HG03439 (cell line): ENCODE results near the gene SENP7.
A peak's percentile ranks its signal among the peaks of the same experiment; 100 is the strongest.
"Not testable (repeated sequence)": the region's sequence is repeated elsewhere in the genome, so short reads cannot be mapped to it uniquely, and the experiment has no call there.

ENCODE experiments used
- ATAC-seq: cut with Tn5 transposase; IDR thresholded peaks from one replicate; pipeline ENCODE4 v1.9.1; 2021; ENCODE audit warnings: mild to moderate bottlenecking, moderate library complexity; ENCODE audit not compliant: unreplicated experiment

The SENP7 gene

GRCh38 chr3:101464235-101464634, 48.8 kb downstream of the SENP7 start:
- ATAC-seq = no peak

GRCh38 chr3:101461451-101461850, 51.6 kb downstream of the SENP7 start:
- no peak for ATAC-seq

- ATAC-seq = no peak
These were observed 54.6 kb downstream of the SENP7 start for GRCh38 chr3:101458387-101458786.

GRCh38 chr3:101454629-101455028, 58.4 kb downstream of the SENP7 start:
- no peak for ATAC-seq

- no peak for ATAC-seq
These were observed 59.1 kb downstream of the SENP7 start for GRCh38 chr3:101453961-101454360.

- ATAC-seq = not testable (repeated sequence)
These were observed 74.4 kb downstream of the SENP7 start for GRCh38 chr3:101438641-101439040.

GRCh38 chr3:101433652-101434051, 79.4 kb downstream of the SENP7 start:
- no peak for ATAC-seq

GRCh38 chr3:101423984-101424888, 88.8 kb downstream of the SENP7 start:
- ATAC-seq = no peak

GRCh38 chr3:101418851-101419250, 94.2 kb downstream of the SENP7 start:
- no peak for ATAC-seq

- no peak for ATAC-seq
These were observed 98.9 kb downstream of the SENP7 start for GRCh38 chr3:101414121-101414520.

GRCh38 chr3:101413656-101414055, 99.4 kb downstream of the SENP7 start:
- no peak for ATAC-seq

GRCh38 chr3:101391413-101391950, 121.5 kb downstream of the SENP7 start:
- ATAC-seq = no peak

- ATAC-seq = no peak
These were observed 124.3 kb downstream of the SENP7 start for GRCh38 chr3:101388706-101389105.

GRCh38 chr3:101387351-101387750, 125.7 kb downstream of the SENP7 start:
- ATAC-seq = no peak

GRCh38 chr3:101384426-101384825, 128.6 kb downstream of the SENP7 start:
- no peak for ATAC-seq

- no peak for ATAC-seq
These were observed 129.4 kb downstream of the SENP7 start for GRCh38 chr3:101383656-101384055.

GRCh38 chr3:101383156-101383575, 129.8 kb downstream of the SENP7 start:
- ATAC-seq = no peak

GRCh38 chr3:101381809-101382208, 131.2 kb downstream of the SENP7 start:
- no peak for ATAC-seq

- ATAC-seq = peak; percentile 97
These were observed 133.2 kb downstream of the SENP7 start for GRCh38 chr3:101379658-101380376.

- no peak for ATAC-seq
These were observed 135.2 kb downstream of the SENP7 start for GRCh38 chr3:101377796-101378195.

GRCh38 chr3:101377209-101377608, 135.8 kb downstream of the SENP7 start:
- ATAC-seq = no peak

GRCh38 chr3:101375586-101375985, 137.4 kb downstream of the SENP7 start:
- no peak for ATAC-seq
